ENCODE results near the gene NIPAL1.

NIPAL1 gene

DNA sequence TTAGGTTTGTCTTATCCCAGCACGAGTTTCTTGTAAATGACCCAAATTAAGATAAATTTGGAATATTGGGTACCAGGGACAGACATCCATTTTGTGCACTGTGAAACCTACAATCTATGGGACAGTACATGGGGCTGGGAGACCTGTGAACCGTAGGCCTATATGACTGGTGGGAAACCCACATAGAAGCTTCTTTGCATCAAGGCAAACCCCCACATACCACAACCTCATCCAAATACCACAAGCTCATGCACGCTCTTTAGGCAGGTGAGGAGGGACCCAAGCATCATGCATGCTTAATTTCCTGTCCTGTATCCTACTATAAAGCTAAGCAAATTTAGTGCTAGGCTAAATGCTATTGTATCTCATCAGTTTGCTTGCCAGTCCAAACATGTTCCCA is 47.8 kb downstream of the NIPAL1 start:
- no peak for DNase-seq (ENCODE audit: low read depth in 2 of 2)

DNA sequence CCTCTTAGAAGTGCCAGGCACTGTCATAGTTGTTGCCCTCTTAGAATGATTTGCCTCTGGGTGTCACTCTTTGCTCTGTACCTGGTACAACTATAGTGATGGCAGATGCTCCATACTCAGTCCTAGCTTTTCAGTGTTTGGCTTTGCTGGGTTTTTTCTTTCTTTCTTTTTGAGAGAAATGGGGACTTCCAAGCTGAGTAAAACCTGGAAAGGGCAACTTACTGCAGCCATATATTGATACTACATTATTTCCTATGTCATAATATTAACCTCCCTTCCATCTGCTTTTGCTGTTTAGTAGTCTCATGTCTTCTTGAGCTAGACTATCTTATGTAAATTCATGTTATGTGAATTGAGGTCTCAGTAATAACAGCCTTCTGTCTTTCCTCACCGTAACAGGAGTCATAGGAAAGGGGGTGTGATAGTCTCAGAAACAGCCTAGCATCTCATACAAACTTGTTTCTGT is 49.0 kb downstream of the NIPAL1 start:
- no peak for DNase-seq (ENCODE audit: low read depth in 2 of 2)

GRCh38 chr4:48067536-48067935 is 51.0 kb downstream of the NIPAL1 start:
- no peak for DNase-seq (ENCODE audit: low read depth in 2 of 2)

DNA sequence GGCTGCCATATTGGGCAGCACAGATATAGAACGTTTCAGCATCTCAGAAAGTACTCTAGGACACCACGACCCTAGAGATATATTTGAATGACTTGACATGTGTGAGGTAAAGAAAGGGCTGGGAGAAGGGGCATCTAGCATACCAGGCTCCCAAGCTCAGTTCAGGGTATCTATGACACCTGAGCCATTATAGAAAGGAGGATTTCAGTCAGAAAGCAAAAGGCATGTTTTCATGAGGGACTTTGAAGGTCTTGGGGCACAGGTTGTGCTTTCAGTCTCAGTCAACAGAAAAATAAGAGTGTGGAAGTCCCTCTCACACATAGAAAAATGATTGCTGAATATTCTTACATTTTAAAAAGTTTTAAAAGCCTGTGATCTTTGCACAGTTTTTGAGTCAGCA is 51.6 kb downstream of the NIPAL1 start:
- no peak for DNase-seq (ENCODE audit: low read depth in 2 of 2)

GRCh38 chr4:48069026-48069425 is 52.5 kb downstream of the NIPAL1 start:
- DNase-seq (ENCODE audit: low read depth in 2 of 2): no peak

GRCh38 chr4:48071191-48071590 is 54.6 kb downstream of the NIPAL1 start:
- DNase-seq (ENCODE audit: low read depth in 2 of 2): no peak

DNA sequence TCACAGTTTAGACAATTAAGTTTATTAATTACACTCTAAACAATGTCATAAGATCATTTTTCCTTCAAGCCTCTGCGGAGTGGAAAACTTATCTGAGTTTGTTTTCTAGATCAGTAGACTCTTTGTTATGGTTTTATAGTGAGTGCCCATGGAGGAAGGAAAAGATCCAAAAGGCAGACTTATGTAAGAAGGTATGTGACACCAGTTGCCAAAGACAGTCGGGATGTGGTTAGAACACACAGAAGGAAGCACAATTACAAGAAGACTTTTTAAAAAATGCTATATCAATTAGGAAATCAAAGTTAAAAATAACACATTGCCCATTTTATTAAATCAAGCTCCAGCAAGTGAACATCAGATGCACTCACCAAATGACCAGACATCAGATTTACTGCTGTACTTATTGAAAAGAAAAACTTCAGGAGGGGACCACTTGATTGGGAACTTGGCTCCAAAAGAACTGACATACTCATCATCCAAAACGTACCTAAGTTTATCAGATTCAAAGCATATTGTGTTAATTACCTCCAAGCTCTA is 57.1 kb downstream of the NIPAL1 start:
- no peak for DNase-seq (ENCODE audit: low read depth in 2 of 2)

DNA sequence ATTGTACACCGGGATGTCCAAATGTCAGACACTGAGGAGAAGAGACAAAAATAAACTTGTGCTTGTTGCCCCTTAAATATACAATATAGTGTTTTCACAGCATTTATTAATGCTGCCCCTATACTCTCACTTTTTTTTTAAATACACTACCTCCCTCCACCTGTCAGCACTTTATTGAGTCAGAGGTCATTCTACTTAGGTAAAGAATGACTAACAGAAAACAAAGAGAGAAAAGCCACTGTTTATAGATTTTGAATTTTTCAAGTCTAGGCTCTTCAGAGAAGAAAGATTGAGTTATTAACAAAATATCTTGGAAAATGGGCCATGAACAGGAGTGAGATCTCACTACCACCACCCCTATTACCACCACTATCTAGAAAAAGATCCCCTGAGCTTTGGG is 58.1 kb downstream of the NIPAL1 start:
- no peak for DNase-seq (ENCODE audit: low read depth in 2 of 2)

DNA sequence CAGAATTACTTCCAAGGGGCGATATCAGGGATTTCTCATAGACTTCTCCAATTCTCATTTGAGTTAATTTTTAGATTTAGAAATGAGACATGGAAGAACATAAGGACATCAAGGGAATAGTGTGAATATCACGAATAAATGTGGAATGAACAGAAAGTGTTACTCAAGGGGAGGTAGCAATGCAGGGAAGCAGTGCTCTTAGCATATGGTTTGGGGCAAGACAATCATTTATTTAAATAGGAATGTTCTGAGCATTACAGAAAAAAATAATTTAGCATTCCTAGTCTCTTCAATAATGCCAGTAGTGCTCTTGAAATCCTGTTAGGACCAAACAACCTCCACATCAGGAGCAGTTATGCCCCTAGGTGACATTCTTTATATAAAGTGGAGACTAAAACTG is 61.9 kb downstream of the NIPAL1 start:
- no peak for DNase-seq (ENCODE audit: low read depth in 2 of 2)

GRCh38 chr4:48078862-48079655 is 62.5 kb downstream of the NIPAL1 start:
- no peak for DNase-seq (ENCODE audit: low read depth in 2 of 2)

- no peak for DNase-seq (ENCODE audit: low read depth in 2 of 2)
These were observed 63.4 kb downstream of the NIPAL1 start for GRCh38 chr4:48079972-48080391.

- DNase-seq (ENCODE audit: low read depth in 2 of 2): no peak
These were observed 64.6 kb downstream of the NIPAL1 start for GRCh38 chr4:48081196-48081595.

DNA sequence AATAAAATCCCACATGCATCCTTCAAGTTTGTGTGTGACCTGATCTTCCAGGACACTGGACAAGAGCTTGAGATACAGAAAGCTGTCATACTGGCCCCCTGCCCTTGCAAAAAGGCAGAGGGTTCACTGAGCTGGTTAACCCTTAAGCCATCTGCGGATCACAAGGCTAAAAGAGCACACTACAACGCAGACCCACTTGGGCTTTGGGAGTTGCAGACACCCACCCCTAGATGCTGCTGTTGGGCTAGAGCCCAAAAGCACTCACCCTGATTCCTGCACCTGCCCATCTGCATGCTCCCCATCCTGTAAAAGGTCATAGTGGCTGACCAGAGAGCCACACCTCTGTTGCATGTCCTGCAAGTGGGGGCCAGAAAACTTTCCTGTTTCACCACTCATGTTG is 66.4 kb downstream of the NIPAL1 start:
- no peak for DNase-seq (ENCODE audit: low read depth in 2 of 2)

GRCh38 chr4:48085821-48086589 is 69.4 kb downstream of the NIPAL1 start:
- DNase-seq (ENCODE audit: low read depth in 2 of 2): no peak

Measured in stimulated activated CD4-positive, alpha-beta T cell treated with anti-CD3 and anti-CD28 coated beads, Interleukin-4, amount 100 ng/mL, for 48 hours (primary cell).